GM19468 (cell line): Measurements from ENCODE around the gene ZNF705A.
"Not testable (repeated sequence)": the region's sequence is repeated elsewhere in the genome, so short reads cannot be mapped to it uniquely, and the experiment has no call there.

Experiments
- ATAC-seq: cut with Tn5 transposase; IDR thresholded peaks from one replicate; pipeline ENCODE4 v1.9.1; 2021; ENCODE audit warnings: mild to moderate bottlenecking, moderate library complexity, moderate number of reproducible peaks; ENCODE audit not compliant: unreplicated experiment; ENCODE audit errors: extremely low read depth

ZNF705A gene

DNA sequence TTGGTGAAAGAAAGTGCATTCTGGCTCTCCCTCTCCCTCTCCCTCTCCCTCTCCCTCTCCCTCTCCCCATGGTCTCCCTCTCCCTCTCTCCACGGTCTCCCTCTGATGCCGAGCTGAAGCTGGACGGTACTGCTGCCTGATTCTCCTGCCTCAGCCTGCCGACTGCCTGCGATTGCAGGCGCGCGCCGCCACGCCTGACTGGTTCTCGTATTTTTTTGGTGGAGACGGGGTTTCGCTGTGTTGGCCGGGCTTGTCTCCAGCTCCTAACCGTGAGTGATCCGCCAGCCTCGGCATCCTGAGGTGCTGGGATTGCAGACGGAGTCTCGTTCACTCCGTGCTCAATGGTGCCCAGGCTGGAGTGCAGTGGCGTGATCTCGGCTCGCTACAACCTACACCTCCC, 26.5 kb downstream of the ZNF705A start:
- not testable (repeated sequence) for ATAC-seq

DNA sequence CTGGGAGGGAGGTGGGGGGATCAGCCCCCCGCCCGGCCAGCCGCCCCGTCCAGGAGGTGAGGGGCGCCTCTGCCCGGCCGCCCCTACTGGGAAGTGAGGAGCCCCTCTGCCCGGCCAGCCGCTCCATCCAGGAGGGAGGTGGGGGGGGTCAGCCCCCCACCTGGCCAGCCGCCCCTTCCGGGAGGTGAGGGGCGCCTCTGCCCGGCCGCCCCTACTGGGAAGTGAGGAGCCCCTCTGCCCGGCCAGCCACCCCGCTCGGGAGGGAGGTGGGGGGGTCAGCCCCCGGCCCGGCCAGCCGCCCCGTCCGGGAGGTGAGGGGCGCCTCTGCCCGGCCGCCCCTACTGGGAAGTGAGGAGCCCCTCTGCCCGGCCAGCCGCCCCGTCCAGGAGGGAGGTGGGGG, 27.4 kb downstream of the ZNF705A start:
- not testable (repeated sequence) for ATAC-seq

DNA sequence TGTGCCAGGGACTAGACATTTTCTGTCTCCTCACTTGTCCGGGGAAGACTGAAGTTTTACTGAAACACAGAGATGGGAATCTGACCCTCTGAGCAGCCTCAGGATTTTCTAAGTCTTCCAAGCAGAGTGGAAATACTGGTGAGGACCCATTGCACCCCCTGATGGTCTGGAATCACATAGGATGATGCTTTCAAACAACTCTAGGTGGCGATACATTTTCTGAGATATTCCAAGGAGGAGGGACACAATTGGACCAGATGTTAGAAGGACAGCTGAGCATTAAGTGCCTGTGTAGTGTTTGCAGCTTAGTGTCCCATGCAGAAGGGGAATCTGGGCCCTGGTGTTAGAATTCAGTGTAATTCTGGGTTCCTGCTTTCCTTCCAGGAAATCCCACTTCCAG, 31.3 kb downstream of the ZNF705A start:
- ATAC-seq = not testable (repeated sequence)

DNA sequence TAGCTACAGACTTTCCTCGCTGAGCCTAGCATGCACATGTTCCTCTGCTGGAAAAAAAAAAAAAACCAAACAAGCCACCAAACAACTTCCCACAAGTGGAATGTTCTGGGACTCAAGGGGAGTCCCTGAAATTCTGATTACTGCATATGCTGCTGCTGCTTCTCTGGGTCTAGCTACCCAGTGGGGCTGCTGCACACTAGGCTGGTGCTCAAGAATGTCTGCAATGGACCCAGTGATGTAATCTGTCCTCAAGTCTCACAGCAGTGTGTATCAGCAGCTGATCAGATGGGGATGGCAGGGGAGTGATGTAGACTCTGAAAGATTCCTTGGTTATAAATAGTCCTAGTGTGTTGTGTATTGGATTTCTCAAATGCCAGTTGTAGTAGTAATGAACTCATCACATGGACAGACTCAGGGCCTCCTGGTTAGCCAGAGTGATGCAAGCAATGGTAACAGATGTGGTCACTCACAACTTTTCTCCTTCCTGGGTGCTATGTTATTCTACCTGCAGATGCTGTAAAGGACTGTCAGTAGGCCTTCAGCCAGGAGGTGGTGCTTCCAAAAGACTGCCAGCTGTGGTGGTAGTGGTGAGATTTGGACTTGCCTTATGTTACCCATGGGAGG, 41.0 kb downstream of the ZNF705A start:
- not testable (repeated sequence) for ATAC-seq

DNA sequence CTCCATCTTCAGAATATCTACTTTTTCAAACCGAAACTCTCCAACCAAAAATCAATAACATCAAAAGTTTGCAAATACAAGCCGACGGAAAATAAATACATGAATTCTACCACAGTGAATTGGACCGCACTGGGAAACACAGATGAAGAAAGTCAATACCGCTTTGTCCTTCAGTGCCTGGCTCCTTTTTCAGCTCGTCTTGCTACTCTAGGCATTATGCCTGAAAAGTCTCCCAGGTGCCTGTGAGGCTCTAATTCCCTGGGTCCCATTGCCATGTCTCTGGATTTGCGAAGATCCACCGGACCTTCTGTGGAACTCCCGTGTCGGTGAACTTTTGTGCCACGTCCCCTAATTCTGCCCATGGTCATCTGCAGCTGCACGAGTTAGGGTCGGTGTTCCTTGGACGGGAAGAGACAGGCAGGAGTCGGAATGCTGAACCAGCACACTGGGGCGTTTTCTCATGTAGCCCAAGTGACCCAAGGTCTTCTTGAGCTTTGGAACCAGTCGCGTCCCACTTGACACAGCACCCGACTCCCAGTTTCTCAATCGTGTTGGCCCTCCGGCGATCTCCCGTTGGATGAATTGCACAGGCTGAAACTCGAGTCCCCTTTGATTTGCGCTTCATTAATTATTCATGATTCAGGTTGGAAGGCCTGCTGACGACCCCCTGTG, 62.0 kb downstream of the ZNF705A start:
- ATAC-seq = not testable (repeated sequence)

DNA sequence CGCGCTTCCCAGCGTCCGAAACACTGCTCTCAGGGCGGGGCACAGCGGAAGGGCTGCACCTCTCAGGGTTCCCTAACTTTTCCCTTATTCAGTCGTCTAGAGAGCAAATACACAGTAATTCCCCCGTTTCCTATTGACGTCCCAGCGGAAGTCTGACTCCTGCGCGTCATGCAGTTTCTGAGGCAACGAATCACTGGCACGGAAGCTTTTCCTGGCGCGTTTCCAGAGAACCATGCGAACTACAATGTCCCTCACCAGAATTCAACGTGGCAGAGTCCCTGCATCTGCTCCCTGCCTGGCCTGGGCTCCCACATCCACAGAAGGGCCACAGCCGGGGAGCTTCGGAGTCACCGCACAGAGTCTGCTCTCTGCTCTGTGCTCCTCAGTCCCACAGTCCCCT, 64.6 kb downstream of the ZNF705A start:
- ATAC-seq = not testable (repeated sequence)

DNA sequence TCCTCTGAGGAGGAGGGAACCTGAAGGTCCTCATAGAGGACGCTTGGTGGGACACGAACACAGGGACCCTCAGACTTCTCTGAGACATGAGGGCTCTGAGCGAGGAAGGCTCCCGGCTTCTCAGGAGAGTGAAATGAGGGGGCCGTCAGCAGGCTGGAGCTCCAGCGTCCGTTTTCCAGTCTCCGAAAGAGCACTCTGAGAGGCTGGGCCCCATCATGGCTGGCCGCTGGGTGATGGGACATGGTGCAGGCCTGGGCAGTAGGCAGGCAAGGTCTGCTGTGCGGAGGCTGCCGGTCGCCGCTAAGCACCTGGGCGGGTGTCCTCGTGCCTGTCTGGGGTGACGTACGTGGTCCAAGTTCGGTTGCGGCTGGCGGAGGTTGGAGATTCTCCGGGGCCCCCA, 65.0 kb downstream of the ZNF705A start:
- ATAC-seq = not testable (repeated sequence)

DNA sequence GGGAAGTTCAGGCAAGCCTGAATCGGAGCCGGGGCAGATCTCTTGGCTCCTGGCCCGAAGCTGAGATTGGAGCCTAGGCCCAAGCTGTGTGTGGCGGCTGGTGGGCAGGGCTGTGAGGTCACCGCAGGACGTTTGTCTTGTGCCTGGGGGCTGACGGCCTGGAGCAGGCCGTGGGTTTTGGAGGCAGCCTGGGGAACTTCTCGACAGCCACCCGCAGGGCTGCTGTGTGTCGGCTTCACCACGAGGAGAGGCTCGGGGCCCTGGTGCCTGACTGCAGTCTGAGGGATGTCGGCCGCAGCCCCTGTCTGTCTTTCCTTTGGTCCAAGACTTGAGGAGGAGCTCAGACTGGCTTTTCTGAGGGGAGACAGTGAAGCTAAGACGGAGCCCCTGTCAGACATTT, 65.5 kb downstream of the ZNF705A start:
- not testable (repeated sequence) for ATAC-seq

DNA sequence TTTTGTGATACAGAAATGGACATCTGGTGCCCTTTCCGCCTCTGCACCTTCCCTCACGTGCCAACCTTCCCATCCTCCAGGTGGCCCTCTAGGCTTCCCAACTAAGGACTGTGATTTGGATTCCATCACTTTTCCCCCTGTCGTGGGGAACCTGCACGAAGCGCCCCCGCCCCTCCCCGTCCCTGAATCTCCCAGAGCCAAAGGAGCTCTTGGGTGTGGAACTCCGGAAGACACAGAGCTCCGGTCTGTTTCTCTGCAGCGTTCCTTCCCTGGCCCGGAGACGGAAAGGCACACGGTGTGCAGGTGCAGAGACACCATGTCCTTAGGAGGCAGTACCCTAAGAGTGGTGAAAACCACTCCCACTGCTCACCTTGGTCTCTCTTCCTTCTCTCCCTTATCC, 66.8 kb downstream of the ZNF705A start:
- not testable (repeated sequence) for ATAC-seq

DNA sequence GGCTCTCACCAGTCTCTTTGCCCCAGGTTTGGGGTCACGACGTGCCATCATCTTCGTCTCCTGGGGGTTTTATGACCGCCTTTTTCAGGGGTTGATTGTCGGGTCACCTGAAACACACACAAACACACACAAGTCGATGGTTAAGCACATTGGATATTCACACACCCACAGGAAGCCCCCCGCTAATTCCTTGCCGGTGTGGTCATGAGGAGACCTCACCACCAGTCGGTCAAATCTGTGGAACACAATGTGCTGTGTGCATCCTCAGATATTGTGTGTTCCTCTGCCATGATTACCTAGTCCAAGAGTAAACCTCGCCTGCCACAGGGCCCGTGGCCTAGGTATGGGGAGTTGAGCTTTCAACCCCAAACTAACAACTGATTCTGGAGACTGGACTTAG, 68.0 kb downstream of the ZNF705A start:
- ATAC-seq = not testable (repeated sequence)

DNA sequence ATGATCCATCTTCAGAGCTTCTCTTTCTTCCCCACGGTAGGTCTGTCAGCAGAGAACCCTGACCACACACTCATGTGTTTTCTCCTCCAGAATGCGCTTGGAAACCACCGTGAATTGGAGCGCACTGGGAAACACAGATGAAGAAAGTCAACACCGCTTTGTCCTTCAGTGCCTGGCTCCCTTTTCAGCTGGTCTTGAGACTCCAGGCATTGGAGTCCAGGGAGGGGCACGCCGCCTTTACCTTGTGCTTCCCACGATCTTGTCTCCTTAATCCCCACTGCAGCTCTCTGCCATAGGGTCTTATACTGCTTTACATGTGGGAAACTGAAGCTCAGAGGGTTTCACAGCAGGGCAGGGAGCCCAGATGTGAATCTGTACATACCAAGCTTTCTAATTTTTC, 69.5 kb downstream of the ZNF705A start:
- no peak for ATAC-seq

DNA sequence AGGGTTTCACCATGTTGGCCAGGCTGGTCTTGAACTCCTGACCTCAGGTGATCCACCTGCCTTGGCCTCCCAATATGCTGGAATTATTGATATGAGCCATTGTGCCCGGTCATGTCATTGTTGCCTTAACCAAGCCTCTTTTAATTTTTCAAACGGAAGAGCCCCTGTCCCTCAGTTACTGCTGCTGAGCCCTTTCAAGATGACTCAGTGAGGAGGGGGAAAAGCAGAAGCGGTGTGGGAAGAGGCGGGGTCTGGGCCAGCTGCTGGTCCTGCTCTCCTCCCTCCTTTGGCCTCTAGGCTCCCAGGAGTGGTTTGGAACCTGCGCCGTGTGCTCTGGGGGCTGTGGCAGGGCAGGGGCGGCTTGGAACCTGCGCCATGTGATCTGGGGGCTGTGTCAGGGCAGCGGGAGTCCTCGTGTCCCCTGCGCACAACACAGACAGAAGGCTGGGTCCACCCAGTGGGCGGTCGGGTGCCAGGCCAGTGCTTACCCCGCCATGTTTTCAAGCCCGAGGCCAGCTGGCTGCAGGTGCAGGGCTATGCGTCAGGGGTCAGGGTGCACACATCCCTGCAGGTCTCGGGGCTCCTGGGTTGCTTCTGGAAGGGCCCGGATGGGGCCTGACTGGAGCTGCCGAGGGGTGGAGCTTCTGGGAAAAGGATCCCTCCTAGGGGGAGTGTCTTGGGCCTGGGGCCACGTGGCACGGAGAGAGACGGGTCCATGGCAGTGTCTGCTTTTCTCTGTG, 70.3 kb downstream of the ZNF705A start, which contains the start of gene FAM90A1:
Gene FAM90A1, minus strand, starts transcription at position 627 of the 740 bp plus-strand sequence. CDS start 2,786 bp downstream, outside the sequence.
- not testable (repeated sequence) for ATAC-seq

DNA sequence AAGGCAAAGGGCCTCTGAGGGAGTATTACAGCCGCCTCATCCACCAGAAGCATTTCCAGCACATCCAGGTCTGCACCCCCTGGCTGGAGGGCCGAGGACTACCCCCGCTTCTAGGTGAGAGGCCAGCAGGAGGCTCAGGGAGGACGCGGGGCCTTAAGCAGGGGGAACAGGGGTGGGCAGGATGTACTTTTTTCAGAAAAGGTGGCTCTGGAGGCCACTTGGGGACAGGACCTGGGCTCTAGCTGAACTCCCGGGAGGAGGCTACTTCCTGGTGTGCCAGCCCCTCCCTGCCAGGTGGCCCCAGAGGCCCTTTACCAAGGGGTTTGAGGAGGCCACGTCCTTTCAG, 70.9 kb downstream of the ZNF705A start:
- ATAC-seq = not testable (repeated sequence)

DNA sequence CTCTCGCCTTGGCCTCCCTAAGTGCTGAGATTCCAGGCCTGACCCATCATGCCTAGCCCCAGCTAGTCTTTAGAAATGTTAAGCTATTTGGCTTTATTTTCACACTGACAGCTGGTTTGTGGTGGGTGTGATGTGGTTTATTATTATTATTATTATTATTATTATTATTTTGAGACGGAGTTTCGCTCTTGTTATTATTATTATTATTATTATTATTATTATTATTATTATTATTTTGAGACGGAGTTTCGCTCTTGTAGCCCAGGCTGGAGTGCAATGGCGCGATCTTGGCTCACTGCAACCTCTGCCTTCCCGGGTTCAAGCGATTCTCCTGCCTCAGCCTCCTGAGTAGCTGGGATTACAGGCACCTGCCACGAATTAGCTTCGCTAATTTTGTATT, 71.8 kb downstream of the ZNF705A start:
- ATAC-seq = not testable (repeated sequence)

DNA sequence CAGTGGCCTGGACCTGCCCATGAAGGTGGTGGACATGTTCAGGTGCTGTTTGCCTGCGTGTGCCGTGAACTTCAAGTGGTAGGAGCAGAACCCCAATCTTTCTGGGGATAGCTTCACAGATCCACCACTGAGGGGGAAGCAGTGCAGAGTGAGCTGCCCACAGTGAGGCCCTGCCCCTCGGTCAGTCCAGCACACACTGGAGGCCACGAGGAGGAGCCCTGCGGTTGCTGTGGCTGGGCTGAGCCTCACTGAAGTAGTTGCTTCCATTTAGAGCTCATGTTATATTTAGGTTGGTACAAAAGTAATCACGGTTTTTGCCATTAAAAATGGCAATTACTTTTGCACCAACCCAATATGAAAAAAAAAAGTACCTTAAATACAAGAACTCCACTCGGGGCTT, 72.7 kb downstream of the ZNF705A start:
- not testable (repeated sequence) for ATAC-seq
